ENCODE data around the gene ESRP2.

DNA sequence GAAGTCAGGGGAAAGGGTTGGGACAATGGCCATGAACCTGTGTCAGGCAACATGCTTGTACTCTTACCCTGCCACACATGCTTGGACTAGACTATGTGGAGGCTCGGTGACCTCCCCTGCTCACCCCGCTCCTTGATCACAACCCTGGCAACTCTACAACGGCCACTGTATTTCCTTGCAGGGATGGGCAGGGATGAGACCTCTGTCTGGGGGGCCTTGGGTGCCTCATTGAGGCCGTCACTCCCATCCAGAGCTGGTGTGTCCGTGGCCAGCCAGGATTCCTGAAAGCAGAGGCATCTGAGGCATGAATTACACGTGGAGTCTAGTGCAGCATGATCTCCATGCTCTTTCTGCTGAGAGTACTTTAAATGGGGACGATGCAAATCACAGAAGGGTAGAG lies 10.2 kb upstream of the ESRP2 start:
- TF ChIP-seq, protein P1, sequence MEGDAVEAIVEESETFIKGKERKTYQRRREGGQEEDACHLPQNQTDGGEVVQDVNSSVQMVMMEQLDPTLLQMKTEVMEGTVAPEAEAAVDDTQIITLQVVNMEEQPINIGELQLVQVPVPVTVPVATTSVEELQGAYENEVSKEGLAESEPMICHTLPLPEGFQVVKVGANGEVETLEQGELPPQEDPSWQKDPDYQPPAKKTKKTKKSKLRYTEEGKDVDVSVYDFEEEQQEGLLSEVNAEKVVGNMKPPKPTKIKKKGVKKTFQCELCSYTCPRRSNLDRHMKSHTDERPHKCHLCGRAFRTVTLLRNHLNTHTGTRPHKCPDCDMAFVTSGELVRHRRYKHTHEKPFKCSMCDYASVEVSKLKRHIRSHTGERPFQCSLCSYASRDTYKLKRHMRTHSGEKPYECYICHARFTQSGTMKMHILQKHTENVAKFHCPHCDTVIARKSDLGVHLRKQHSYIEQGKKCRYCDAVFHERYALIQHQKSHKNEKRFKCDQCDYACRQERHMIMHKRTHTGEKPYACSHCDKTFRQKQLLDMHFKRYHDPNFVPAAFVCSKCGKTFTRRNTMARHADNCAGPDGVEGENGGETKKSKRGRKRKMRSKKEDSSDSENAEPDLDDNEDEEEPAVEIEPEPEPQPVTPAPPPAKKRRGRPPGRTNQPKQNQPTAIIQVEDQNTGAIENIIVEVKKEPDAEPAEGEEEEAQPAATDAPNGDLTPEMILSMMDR (IDR thresholded peaks at IDR 0.05 in 4 of 5, conservative IDR thresholded peaks at IDR 0.05 in 1 of 5), result no peak
- TF ChIP-seq POLR2A (IDR thresholded peaks at IDR 0.05), result no peak
